ELR (cell line): ENCODE measurements around the gene PML.
A peak's percentile ranks its signal among the peaks of the same experiment; 100 is the strongest.
"Not testable (repeated sequence)": the region's sequence is repeated elsewhere in the genome, so short reads cannot be mapped to it uniquely, and the experiment has no call there.

ENCODE experiments used
- DNase-seq: peaks from one replicate; pipeline ENCODE4 v3.0.0-alpha.2; 2015; ENCODE audit warnings: low read depth

Gene PML

DNA sequence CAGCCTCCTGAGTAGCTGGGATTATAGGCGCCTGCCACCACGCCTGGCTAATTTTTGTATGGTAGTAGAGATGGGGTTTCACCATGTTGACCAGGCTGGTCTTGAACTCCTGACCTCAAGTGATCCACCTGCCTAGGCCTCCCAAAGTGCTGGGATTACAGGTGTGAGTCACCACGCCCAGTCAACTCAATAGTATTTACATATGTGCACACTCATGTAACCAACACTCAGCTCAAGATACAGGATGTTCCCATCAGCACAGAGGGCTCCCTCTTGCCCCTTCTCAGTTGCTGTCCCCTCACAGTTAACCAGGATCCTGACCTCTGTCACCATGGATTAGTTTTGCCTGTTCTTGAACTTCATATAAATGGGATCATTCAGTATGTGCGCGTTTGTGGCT lies 61.8 kb downstream of the PML start:
- peak; percentile 34 for DNase-seq

- DNase-seq, result not testable (repeated sequence)
Measured at GRCh38 chr15:74059050-74059833, 64.7 kb downstream of the PML start.

DNA sequence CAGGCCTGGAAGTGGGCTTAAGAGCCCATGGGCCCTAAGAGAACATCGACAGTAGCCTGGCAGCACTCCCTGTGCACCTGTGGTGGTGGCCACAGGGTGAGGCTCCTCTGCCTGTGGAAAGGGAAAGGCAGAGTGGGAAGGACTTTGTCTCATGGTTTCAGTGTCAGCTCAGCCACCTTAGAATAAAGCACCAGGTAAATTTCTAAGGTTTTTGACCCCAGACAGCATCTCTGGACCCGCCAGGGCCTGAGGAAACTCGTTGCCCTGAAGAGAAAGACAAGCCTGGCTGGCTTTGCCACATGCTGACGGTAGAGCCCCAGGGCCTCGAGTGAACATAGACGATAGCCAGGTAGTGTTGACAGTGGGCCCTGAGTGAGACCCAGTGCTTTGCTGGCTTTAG lies 65.7 kb downstream of the PML start:
- no peak for DNase-seq

DNA sequence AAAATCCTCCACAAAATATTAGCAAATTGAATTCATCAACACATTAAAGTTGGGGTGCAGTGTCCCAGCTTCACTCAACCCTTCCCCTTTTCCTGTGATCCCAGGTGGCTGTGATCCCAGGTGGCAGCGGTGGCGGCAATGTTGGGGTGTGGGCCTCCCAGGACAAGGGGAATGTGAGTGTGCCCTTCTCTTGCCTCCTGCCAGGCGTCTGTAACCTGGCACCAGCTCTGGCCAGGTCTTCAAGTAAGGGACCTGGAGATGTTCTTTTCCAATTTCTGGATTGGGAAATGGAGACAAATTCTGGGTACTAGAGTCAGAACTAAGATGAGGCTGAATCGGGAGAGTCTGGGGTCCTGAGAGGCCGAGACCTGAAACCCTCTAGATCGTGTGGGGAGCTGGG lies 67.7 kb downstream of the PML start:
- no peak for DNase-seq

DNA sequence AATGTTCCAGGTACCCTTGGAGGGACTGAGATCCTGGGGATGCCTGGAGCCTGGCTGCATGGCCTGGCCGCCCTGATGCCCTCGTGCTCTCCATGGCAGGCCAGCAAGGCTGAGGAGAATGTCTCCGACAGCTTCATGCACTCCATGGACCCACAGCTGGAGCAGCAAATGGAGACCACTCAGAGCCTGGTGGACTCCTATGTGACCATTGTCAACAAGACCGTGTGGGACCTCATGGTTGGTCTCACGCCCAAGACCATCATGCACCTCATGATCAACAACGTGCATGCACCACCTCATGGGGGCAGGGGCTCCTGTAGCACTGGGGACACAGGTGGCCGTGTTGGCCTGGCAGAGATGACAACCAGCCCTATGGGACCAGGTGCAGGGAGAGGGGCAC lies 68.2 kb downstream of the PML start:
- DNase-seq, result no peak

GRCh38 chr15:74063425-74064146 lies 69.1 kb downstream of the PML start:
- DNase-seq, result not testable (repeated sequence)

GRCh38 chr15:74064183-74064582 lies 69.7 kb downstream of the PML start:
- DNase-seq, result not testable (repeated sequence)

DNA sequence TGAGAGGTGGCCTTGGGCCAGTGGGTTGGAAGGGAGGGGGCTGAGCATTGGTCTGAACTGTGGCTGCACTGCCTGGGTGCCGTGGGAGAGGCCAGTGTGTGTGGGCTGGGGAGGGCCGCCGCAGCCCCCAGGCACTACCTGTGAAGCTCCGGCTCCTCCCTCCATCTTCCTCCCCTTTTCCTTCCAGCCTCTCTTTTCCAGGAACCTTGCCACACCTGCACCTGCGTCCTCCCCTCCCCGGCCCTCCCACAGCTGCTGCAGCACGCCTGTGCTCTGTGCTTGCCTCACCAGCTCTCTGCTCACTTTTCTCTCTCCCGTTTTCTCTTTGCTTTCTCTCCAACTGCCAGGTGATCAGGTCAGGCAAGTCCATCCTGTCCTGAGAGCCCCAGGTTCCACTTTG lies 70.3 kb downstream of the PML start:
- DNase-seq, result not testable (repeated sequence)

- DNase-seq, result not testable (repeated sequence)
Measured at GRCh38 chr15:74065684-74066411, 71.3 kb downstream of the PML start.

DNA sequence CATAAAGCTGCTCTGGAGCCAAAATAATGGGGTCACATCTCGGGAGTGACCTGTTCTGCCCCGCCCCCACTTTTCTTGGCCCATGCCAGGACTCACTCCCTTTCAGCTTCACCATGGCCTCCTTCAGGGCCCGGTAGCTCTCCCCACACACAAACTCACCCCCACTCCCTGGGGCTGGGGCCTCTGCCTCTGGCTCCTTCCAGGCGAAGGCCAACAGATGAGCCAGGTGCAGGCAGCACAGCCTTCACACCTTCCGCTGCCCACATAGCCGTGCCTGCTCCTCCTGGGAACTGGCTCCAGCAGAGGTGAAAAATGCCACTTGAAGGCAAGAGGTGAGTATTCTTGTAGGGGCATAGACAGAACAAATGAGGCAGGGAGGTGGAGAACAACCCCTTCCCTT lies 77.1 kb downstream of the PML start:
- not testable (repeated sequence) for DNase-seq

GRCh38 chr15:74072132-74072531 lies 77.6 kb downstream of the PML start:
- not testable (repeated sequence) for DNase-seq

GRCh38 chr15:74072614-74073337 lies 78.3 kb downstream of the PML start:
- DNase-seq, result not testable (repeated sequence)

- DNase-seq, result not testable (repeated sequence)
Measured at GRCh38 chr15:74075781-74076180, 81.3 kb downstream of the PML start.

GRCh38 chr15:74082450-74082849 lies 87.9 kb downstream of the PML start, which contains the start of gene GOLGA6A:
Gene GOLGA6A (minus strand): TSS chr15:74082550. CDS start chr15:74082509, 41 bp downstream.
- not testable (repeated sequence) for DNase-seq

DNA sequence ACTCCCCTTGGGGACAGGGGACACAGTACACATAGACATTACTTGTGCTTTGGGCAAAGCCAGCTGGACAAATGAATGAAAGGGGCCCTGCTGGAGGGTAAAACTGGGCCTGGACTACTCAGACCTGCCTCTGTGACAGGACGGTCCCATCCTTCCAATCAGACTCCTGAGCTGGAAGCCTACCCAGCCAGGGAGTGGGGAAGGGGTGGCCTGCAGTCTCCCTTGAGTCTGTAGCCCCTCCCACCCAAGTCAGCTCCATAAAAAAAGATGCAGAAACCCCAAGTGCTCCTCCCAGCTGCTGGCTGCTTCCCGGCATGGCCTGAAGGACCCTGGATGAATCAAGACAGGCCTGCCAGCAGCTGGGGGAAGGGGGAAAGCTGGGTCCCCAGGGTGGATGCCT lies 100.1 kb downstream of the PML start:
- not testable (repeated sequence) for DNase-seq

GRCh38 chr15:74095610-74096009 lies 101.1 kb downstream of the PML start:
- not testable (repeated sequence) for DNase-seq

- not testable (repeated sequence) for DNase-seq
Measured at GRCh38 chr15:74096753-74097474, 102.4 kb downstream of the PML start.
